Stomach smooth muscle (tissue), 2 donors: ENCODE measurements around the gene CHCHD6.
"Not testable (repeated sequence)": the region's sequence is repeated elsewhere in the genome, so short reads cannot be mapped to it uniquely, and the experiment has no call there.

Source experiments
- H3K27ac ChIP-seq: one replicate; pipeline ENCODE4 v1.7.0; 2013; ENCODE audit warnings: mild to moderate bottlenecking, low read length, inconsistent platforms
- H3K27me3 ChIP-seq, 2 donors: one replicate each; pipeline ENCODE4 v1.7.0; 2013; ENCODE audit warnings: low read length in 2 of 2; ENCODE audit not compliant: insufficient read depth in 2 of 2, control insufficient read depth in 1 of 2
- H3K36me3 ChIP-seq, 2 donors: one replicate each; pipeline ENCODE4 v1.7.0; 2013; ENCODE audit warnings: low read length in 2 of 2; ENCODE audit not compliant: control insufficient read depth in 2 of 2, insufficient read depth in 2 of 2
- H3K4me1 ChIP-seq: one replicate; pipeline ENCODE4 v1.7.0; 2013; ENCODE audit warnings: low read length; ENCODE audit not compliant: control insufficient read depth, insufficient read depth
- H3K4me3 ChIP-seq, 2 donors: one replicate each; pipeline ENCODE4 v1.7.0; 2013; ENCODE audit warnings: low read length in 2 of 2
- H3K9ac ChIP-seq, 2 donors: one replicate each; pipeline ENCODE4 v1.7.0; 2013; ENCODE audit warnings: low read length in 2 of 2, mild to moderate bottlenecking in 1 of 2
- H3K9me3 ChIP-seq, 2 donors: one replicate each; pipeline ENCODE4 v1.7.0; 2013; ENCODE audit warnings: low read length in 2 of 2; ENCODE audit not compliant: control insufficient read depth in 2 of 2
- donor health status: healthy.
- donor health status: Pancreatic carcinoma.

The CHCHD6 gene

DNA sequence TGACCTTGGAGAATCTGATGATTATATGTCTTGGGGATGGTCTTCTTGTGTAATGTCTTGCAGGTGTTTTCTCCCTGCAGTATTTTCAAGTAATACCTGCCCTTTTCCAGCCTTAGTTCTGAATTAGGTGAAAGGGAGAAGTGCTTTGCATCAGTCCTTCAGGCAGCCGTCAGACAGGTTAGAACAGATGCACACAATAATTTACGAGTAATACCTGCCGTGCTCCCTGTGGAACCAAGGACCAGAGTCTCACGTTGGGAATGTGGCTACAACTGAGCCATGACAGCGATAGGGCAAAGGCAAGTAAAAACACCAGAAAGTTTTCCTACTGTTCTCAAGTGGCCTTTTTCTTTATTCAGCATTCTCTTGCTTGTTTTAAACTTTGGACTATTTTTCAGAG, 69.1 kb downstream of the CHCHD6 start:
- H3K9me3 ChIP-seq, result no peaks in the 10 kb centered on the region
- no peak overlapping the region for H3K9ac ChIP-seq
- H3K27ac ChIP-seq, result no peak overlapping the region

GRCh38 chr3:126773783-126774182, 69.7 kb downstream of the CHCHD6 start:
- no peaks in the 10 kb centered on the region for H3K9me3 ChIP-seq
- H3K27ac ChIP-seq, result no peak overlapping the region
- no peak overlapping the region for H3K9ac ChIP-seq
- no peaks in the 10 kb centered on the region for H3K36me3 ChIP-seq
- H3K4me3 ChIP-seq, result no peak overlapping the region
- no peaks in the 10 kb centered on the region for H3K4me1 ChIP-seq
- no peaks in the 10 kb centered on the region for H3K27me3 ChIP-seq

More for the DNA sequence above, 69.1 kb downstream of the CHCHD6 start:
- H3K36me3 ChIP-seq, result no peaks in the 10 kb centered on the region
- no peak overlapping the region for H3K4me3 ChIP-seq
- H3K4me1 ChIP-seq, result no peaks in the 10 kb centered on the region
- H3K27me3 ChIP-seq, result no peaks in the 10 kb centered on the region

DNA sequence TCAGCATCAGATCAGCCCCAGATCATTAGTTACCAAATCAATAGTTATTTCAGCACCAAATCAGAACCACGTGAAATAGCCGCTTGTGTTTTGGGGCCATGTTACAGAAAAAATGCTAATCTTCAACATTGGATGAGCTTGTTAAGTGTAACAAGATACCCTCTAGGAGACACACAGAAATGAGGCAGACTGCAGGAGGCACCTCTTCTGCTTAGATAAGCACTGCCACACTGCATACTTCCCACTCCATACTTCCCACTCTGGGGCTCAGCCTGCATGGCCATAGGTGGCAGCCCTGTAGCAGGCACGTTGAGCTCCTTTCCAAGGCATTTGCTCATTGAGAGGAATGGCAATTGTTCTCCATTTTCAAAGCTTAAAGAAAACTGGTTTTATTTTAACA, 73.3 kb downstream of the CHCHD6 start:
- H3K27me3 ChIP-seq, result no peaks in the 10 kb centered on the region
- H3K4me3 ChIP-seq, result no peak overlapping the region
- H3K4me1 ChIP-seq, result peaks cover 7% of the 10 kb centered on the region
- no peak overlapping the region for H3K27ac ChIP-seq
- H3K36me3 ChIP-seq, result no peaks in the 10 kb centered on the region
- no peaks in the 10 kb centered on the region for H3K9me3 ChIP-seq
- H3K9ac ChIP-seq, result no peak overlapping the region

DNA sequence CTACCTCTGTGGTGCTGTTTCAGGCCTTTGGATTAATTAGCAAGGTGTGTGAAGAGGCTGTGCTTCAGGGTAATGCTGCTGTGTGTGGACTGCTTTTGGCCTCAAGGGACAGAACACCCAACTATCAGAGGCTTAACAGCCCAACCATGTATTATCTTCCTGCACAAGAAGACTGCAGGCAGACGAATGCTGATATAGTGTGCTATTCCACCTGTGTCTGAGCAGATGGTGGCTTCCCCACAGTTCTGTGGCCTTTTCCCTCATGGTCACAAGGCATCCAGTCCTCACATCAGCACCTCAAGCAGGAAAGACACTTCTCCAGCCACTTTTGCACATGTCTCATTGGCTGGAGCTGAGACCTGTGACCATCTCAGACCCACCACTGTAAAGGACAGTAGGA, 76.6 kb downstream of the CHCHD6 start:
- Histone ChIP-seq H3K4me3 (no peak overlapping the region), H3K36me3 (no peaks in the 10 kb centered on the region), H3K9me3 (no peaks in the 10 kb centered on the region), H3K9ac (no peak overlapping the region), H3K4me1 (peaks cover 7% of the 10 kb centered on the region), H3K27me3 (no peaks in the 10 kb centered on the region), H3K27ac (no peak overlapping the region)

- Histone ChIP-seq H3K9ac (no peak overlapping the region), H3K27ac (no peak overlapping the region), H3K4me1 (peaks cover 7% of the 10 kb centered on the region), H3K36me3 (no peaks in the 10 kb centered on the region), H3K27me3 (no peaks in the 10 kb centered on the region), H3K9me3 (no peaks in the 10 kb centered on the region), H3K4me3 (no peak overlapping the region)
Observed at GRCh38 chr3:126781406-126781805, 77.4 kb downstream of the CHCHD6 start.

- Histone ChIP-seq H3K27ac (peak overlapping the region; percentile 37), H3K9me3 (no peaks in the 10 kb centered on the region)
Observed at GRCh38 chr3:126781889-126782491, 78.0 kb downstream of the CHCHD6 start.

GRCh38 chr3:126782536-126782935, 78.5 kb downstream of the CHCHD6 start:
- Histone ChIP-seq H3K27ac (peak overlapping the region; percentile 37), H3K4me1 (peaks cover 7% of the 10 kb centered on the region), H3K9ac (no peak overlapping the region), H3K27me3 (no peaks in the 10 kb centered on the region), H3K9me3 (no peaks in the 10 kb centered on the region), H3K4me3 (no peak overlapping the region), H3K36me3 (no peaks in the 10 kb centered on the region)

More at GRCh38 chr3:126781889-126782491, 78.0 kb downstream of the CHCHD6 start:
- no peaks in the 10 kb centered on the region for H3K36me3 ChIP-seq
- peaks cover 7% of the 10 kb centered on the region for H3K4me1 ChIP-seq
- H3K4me3 ChIP-seq, result no peak overlapping the region
- no peaks in the 10 kb centered on the region for H3K27me3 ChIP-seq
- H3K9ac ChIP-seq, result no peak overlapping the region

GRCh38 chr3:126784254-126784653, 80.2 kb downstream of the CHCHD6 start:
- Histone ChIP-seq H3K27ac (no peak overlapping the region), H3K9ac (no peak overlapping the region), H3K36me3 (no peaks in the 10 kb centered on the region), H3K27me3 (no peaks in the 10 kb centered on the region), H3K4me1 (peaks cover 7% of the 10 kb centered on the region), H3K4me3 (no peak overlapping the region), H3K9me3 (no peaks in the 10 kb centered on the region)

DNA sequence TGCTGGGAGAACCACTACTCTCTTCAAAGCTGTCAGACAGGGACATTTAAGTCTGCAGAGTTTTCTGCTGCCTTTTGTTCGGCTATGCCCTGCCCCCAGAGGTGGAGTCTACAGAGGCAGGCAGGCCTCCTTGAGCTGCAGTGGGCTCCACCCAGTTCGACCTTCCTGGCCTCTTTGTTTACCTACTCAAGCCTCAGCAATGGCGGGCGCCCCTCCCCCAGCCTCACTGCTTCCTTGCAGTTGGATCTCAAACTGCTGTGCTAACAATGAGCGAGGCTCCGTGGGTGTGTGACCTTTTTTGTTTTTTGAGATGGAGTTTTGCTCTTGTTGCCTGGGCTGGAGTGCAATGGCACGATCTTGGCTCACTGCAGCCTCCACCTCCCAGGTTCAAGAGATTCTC, 87.3 kb downstream of the CHCHD6 start:
- not testable (repeated sequence) for H3K4me3 ChIP-seq, H3K9me3 ChIP-seq, H3K27ac ChIP-seq

DNA sequence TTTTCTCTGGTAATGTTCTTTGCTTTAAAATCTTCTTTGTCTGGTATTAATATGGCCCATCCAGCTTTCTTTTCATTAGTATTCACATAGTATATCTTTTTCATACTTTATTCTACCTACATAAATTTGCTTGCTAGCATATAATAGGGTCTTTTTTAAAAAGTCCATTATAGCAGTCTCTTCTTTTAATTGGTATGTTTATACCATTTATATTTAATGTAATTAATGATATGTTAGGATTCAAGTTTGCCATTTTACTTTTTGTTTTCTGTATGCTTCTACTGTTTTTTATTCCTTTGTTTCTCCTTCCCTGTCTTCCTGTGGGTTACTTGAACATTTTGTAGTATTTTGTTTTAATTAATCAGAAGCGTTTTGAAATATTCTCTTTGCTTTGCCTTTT, 89.0 kb downstream of the CHCHD6 start:
- Histone ChIP-seq H3K27me3 (no peaks in the 10 kb centered on the region), H3K9me3 (peaks cover 0 to 3% of the 10 kb centered on the region in 2 donors), H3K9ac (no peak overlapping the region), H3K4me3 (no peak overlapping the region), H3K4me1 (no peaks in the 10 kb centered on the region), H3K27ac (no peak overlapping the region), H3K36me3 (no peaks in the 10 kb centered on the region)

More for the DNA sequence above, 87.3 kb downstream of the CHCHD6 start:
- not testable (repeated sequence) for H3K27me3 ChIP-seq, H3K9ac ChIP-seq, H3K4me1 ChIP-seq, H3K36me3 ChIP-seq

DNA sequence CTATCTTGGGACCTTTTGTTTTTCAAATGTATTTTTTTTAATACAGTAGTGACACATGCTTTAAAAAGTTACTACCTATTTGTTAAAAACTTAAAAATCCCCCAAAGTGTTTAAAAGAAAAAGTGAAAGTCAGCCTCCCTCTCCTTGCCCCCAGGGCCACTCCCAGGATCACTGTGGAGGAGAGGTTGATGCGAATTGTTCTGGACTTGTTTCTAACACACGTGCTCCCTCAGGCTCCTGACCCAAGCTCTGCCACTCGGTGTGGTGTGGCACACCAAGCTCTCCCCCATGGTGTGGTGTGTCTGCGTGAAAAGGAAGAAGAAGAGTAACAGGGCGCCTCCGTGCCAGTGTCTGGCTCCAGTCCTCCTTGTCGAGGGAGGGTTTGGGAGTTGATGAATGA, 93.5 kb downstream of the CHCHD6 start:
- Histone ChIP-seq H3K9ac (no peak overlapping the region), H3K27ac (no peak overlapping the region), H3K9me3 (peaks cover 0 to 3% of the 10 kb centered on the region in 2 donors), H3K4me3 (no peak overlapping the region), H3K36me3 (no peaks in the 10 kb centered on the region), H3K27me3 (no peaks in the 10 kb centered on the region), H3K4me1 (no peaks in the 10 kb centered on the region)
